AG10803 (cell line): ENCODE results near the gene DBP.
A peak's percentile ranks its signal among the peaks of the same experiment; 100 is the strongest.

ENCODE experiments used
- DNase-seq: peaks from one replicate; pipeline ENCODE4 v3.0.0; 2010; ENCODE audit warnings: low read depth
- H3K4me3 ChIP-seq: 2 replicates; pipeline ENCODE4 v1.5.1; 2011; ENCODE audit warnings: mild to moderate bottlenecking, low read length, control low read depth
- TF ChIP-seq, protein P1 (sequence below): conservative IDR thresholded peaks from 2 replicates; pipeline ENCODE4 v1.5.1; 2011; ENCODE audit warnings: mild to moderate bottlenecking, low read length, control low read depth, inconsistent platforms

Gene DBP

DNA sequence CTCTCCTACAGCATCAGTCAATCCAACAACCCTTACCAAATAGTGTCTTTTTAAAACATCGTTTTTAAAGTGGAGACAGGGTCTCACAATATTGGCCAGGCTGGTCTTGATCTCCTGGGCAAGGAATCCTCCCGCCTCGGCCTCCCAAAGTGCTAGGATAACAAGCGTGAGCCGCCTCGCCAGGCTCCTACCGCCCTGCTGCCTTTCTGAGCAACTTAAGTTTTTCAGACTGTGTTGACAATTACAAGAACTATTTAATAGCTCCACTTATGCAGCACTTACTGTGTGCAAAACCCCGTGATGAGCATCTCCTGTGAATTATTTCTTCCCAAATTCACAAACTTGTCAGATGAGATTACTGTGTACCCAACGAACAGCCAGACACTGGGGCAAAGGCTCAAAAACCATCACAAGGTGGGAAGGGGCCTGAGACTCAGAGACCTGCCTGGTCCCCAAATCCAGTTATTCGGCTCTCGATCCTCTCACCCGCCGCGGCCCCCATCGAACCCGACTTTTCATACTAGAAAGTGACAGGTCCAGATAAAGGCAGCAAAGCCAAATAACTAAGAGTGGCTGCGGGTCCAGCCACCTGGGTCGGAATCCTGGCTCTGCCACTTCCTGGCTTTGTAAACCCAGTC, 18.8 kb downstream of the DBP start:
- TF ChIP-seq, protein P1, sequence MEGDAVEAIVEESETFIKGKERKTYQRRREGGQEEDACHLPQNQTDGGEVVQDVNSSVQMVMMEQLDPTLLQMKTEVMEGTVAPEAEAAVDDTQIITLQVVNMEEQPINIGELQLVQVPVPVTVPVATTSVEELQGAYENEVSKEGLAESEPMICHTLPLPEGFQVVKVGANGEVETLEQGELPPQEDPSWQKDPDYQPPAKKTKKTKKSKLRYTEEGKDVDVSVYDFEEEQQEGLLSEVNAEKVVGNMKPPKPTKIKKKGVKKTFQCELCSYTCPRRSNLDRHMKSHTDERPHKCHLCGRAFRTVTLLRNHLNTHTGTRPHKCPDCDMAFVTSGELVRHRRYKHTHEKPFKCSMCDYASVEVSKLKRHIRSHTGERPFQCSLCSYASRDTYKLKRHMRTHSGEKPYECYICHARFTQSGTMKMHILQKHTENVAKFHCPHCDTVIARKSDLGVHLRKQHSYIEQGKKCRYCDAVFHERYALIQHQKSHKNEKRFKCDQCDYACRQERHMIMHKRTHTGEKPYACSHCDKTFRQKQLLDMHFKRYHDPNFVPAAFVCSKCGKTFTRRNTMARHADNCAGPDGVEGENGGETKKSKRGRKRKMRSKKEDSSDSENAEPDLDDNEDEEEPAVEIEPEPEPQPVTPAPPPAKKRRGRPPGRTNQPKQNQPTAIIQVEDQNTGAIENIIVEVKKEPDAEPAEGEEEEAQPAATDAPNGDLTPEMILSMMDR, result no peak
- no peak for DNase-seq

DNA sequence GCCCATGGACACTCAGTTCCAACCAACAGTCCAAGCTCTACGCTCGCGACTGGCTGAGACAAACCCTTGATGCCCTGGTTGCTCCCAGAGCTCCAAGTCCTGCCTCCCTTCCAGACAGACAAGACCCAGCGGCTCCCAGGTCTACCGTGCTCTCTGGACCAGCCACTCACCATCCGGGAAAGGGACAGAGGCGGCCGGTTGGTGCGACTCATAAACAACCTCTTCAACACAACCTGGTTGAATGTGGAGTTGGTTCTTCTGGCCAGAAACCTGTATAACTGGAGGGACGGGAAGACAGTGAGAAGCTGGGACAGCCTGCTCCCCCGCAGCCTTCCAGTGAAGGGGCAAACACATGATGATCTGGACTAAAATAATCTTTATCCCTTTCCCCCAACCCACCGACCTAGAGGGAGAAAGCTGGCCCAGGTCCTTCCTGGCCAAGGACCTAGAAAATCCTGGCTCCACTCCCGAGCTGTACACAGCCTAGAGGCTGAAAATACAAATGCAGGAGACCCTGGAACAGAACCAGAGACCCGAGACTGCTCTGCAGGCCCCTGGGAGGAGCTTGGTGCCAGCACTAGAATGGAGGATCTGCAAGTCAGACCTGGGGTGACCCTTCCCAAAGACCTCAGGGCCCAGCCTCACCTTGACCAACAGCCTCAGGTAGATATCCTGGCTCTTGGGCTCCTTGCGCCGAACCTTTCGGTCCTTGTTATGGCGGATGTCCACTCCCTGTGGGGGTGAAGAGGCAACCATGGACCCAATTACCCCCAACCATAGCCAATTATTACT, 19.8 kb downstream of the DBP start:
- TF ChIP-seq, protein P1, result no peak; the same call in 1 of the 2 replicates
- no peak for DNase-seq

More for the DNA sequence above, 18.8 kb downstream of the DBP start:
- peak overlapping the region; percentile 98 for H3K4me3 ChIP-seq

GRCh38 chr19:48616491-48617056, 20.6 kb downstream of the DBP start:
- no peak overlapping the region; the same call in 1 of the 2 replicates for H3K4me3 ChIP-seq
- no peak for DNase-seq

More for the DNA sequence above, 19.8 kb downstream of the DBP start:
- peak overlapping the region; percentile 98 for H3K4me3 ChIP-seq

GRCh38 chr19:48616041-48616436, 21.1 kb downstream of the DBP start:
- TF ChIP-seq, protein P1, result no peak
- H3K4me3 ChIP-seq, result no peak overlapping the region
- no peak for DNase-seq

More at GRCh38 chr19:48616491-48617056, 20.6 kb downstream of the DBP start:
- TF ChIP-seq, protein P1, result no peak

GRCh38 chr19:48615231-48616040, 21.7 kb downstream of the DBP start:
- no peak for DNase-seq
- no peak overlapping the region for H3K4me3 ChIP-seq
- TF ChIP-seq, protein P1, result no peak

- TF ChIP-seq, protein P1, result no peak
- no peak within 1 kb of the TSS for H3K4me3 ChIP-seq
- no peak for DNase-seq
These were observed 22.5 kb downstream of the DBP start, which contains the start of gene FAM83E for GRCh38 chr19:48614436-48615230. FAM83E (minus strand) TSS chr19:48615076; CDS start chr19:48613372, 1,704 bp downstream.
